Neural cell (in vitro differentiated cells): ENCODE measurements around the gene KLHL35. TPM values are rescaled to one million over a fixed set of nuclear protein-coding genes. Genes with fewer than 3 reads are reported as not detected.

ENCODE experiments used
- H2AFZ ChIP-seq: fragments of 200-600, 300-800 bp; sonication (generic), shearing (Covaris generic); 2 replicates; pipeline ENCODE4 v1.6.0; 2014; ENCODE audit warnings: low read depth, mild to moderate bottlenecking, antibody characterized with exemption, low read length, moderate library complexity
- H3F3A ChIP-seq: fragments of 200-600 bp; shearing (Covaris generic); 2 replicates; pipeline ENCODE4 v1.6.1; 2016; ENCODE audit warnings: mild to moderate bottlenecking, moderate library complexity, mixed read lengths, antibody characterized with exemption, low read length; ENCODE audit not compliant: insufficient read depth, poor library complexity, severe bottlenecking
- H3K27ac ChIP-seq: fragments of 200-600, 300-800 bp; sonication (generic), shearing (Covaris generic); 2 replicates; pipeline ENCODE4 v1.5.1; 2014; ENCODE audit warnings: mild to moderate bottlenecking, low read length, moderate library complexity
- H3K27me3 ChIP-seq: fragments of 300-800, 200-600 bp; sonication (generic), shearing (Covaris generic); 2 replicates; pipeline ENCODE4 v1.6.0; 2014; ENCODE audit warnings: mild to moderate bottlenecking, low read depth, low read length, moderate library complexity; ENCODE audit not compliant: insufficient read depth
- H3K36me3 ChIP-seq: fragments of 300-800, 200-600 bp; sonication (generic), shearing (Covaris generic); 2 replicates; pipeline ENCODE4 v1.5.1; 2014; ENCODE audit warnings: mild to moderate bottlenecking, antibody characterized with exemption, low read length, moderate library complexity; ENCODE audit not compliant: insufficient read depth
- H3K4me2 ChIP-seq: fragments of 300-800, 200-600 bp; sonication (generic), shearing (Covaris generic); 2 replicates; pipeline ENCODE4 v1.6.0; 2014; ENCODE audit warnings: mild to moderate bottlenecking, low read length
- H3K4me3 ChIP-seq: fragments of 300-800, 200-600 bp; sonication (generic), shearing (Covaris generic); 2 replicates; pipeline ENCODE4 v1.5.1; 2014; ENCODE audit warnings: mild to moderate bottlenecking, low read length, moderate library complexity
- H3K79me2 ChIP-seq: fragments of 200-600 bp; shearing (Covaris generic); replicated peaks from 2 replicates; pipeline ENCODE4 v1.6.0; 2014; ENCODE audit warnings: mild to moderate bottlenecking, low read length, moderate library complexity; ENCODE audit not compliant: insufficient read depth
- H3K9ac ChIP-seq: fragments of 300-800, 200-600 bp; sonication (generic), shearing (Covaris generic); 2 replicates; pipeline ENCODE4 v1.6.1; 2016; ENCODE audit warnings: mild to moderate bottlenecking, low read length, mixed read lengths
- H3K9me2 ChIP-seq: fragments of 200-600 bp; shearing (Covaris generic); 2 replicates; pipeline ENCODE4 v1.6.1; 2016; ENCODE audit warnings: mild to moderate bottlenecking, low read length, mixed read lengths; ENCODE audit not compliant: insufficient read depth
- H3K9me3 ChIP-seq: fragments of 200-600, 300-800 bp; sonication (generic), shearing (Covaris generic); 2 replicates; pipeline ENCODE4 v1.6.1; 2016; ENCODE audit warnings: mild to moderate bottlenecking, mixed run types, low read length, moderate library complexity, mixed read lengths
- H4K20me1 ChIP-seq: fragments of 200-600 bp; shearing (Covaris generic); 2 replicates; pipeline ENCODE4 v1.6.1; 2016; ENCODE audit warnings: mild to moderate bottlenecking, mixed run types; ENCODE audit not compliant: insufficient read depth
- CTCF ChIP-seq: fragments of 450-650 bp; IDR thresholded peaks from 2 replicates; pipeline ENCODE4 v1.5.1; 2014; ENCODE audit warnings: antibody characterized with exemption, mild to moderate bottlenecking, moderate library complexity; ENCODE audit not compliant: poor library complexity, severe bottlenecking
- EP300 ChIP-seq: fragments of 450-650 bp; conservative IDR thresholded peaks from 2 replicates; pipeline ENCODE4 v1.6.1; 2014; ENCODE audit warnings: antibody characterized with exemption, mild to moderate bottlenecking, moderate library complexity; ENCODE audit not compliant: poor library complexity, severe bottlenecking
- EZH2 ChIP-seq: fragments of 200-600, 300-800 bp; shearing (Covaris generic), sonication (generic); IDR thresholded peaks from 2 replicates; pipeline ENCODE4 v1.6.1; 2014; ENCODE audit warnings: antibody characterized with exemption, low read length, borderline replicate concordance, mild to moderate bottlenecking; ENCODE audit not compliant: insufficient read depth, poor library complexity, severe bottlenecking
- MXI1 ChIP-seq: fragments of 450-650 bp; conservative IDR thresholded peaks from 2 replicates; pipeline ENCODE4 v1.6.1; 2014; ENCODE audit warnings: antibody characterized with exemption, mild to moderate bottlenecking; ENCODE audit not compliant: poor library complexity, severe bottlenecking
- POLR2AphosphoS5 ChIP-seq: IDR thresholded peaks from 2 replicates; pipeline ENCODE4 v1.6.1; 2012
- RAD21 ChIP-seq: fragments of 450-650 bp; conservative IDR thresholded peaks from 2 replicates; pipeline ENCODE4 v1.6.1; 2014; ENCODE audit warnings: antibody characterized with exemption, mild to moderate bottlenecking, moderate library complexity
- REST ChIP-seq: IDR thresholded peaks from 2 replicates; pipeline ENCODE4 v1.6.1; 2012; ENCODE audit warnings: borderline replicate concordance
- SMC3 ChIP-seq: fragments of 450-650 bp; conservative IDR thresholded peaks from 2 replicates; pipeline ENCODE4 v1.6.1; 2014; ENCODE audit warnings: antibody characterized with exemption, mild to moderate bottlenecking, moderate library complexity; ENCODE audit not compliant: poor library complexity
- TAF1 ChIP-seq: IDR thresholded peaks from 2 replicates; pipeline ENCODE4 v1.6.1; 2012; ENCODE audit warnings: low read depth
- polyA plus RNA-seq: library from polyadenylated mRNA; depleted of rRNA; stranded (reverse); fragments of >200 nt; gene quantifications from 2 replicates; pipeline ENCODE4 v1.2.3, GENCODE V29; 2014

KLHL35 gene
- polyA plus RNA-seq, 1 donor from 2014 or later: 17.0 TPM

GRCh38 chr11:75453916-75454655 is 21.1 kb upstream of the KLHL35 start:
- Histone ChIP-seq H3K9me2 (no peaks in the 10 kb centered on the region), H3K4me2 (no peak overlapping the region), H3F3A (no peaks in the 10 kb centered on the region)

More at GRCh38 chr11:75453916-75454655, 21.1 kb upstream of the KLHL35 start:
- no peak overlapping the region for H3K4me3 ChIP-seq
- H3K36me3 ChIP-seq: no peaks in the 10 kb centered on the region
- no peak overlapping the region for H3K9ac ChIP-seq
- H3K27ac ChIP-seq: no peak overlapping the region
- no peaks in the 10 kb centered on the region for H3K9me3 ChIP-seq
- no peak overlapping the region for H2AFZ ChIP-seq
- H3K79me2 ChIP-seq: no peaks in the 10 kb centered on the region
- TF ChIP-seq RAD21: no peak
- TF ChIP-seq EZH2: no peak
- no peak for TF ChIP-seq MXI1
- TF ChIP-seq CTCF: no peak
- no peak for TF ChIP-seq POLR2AphosphoS5
- TF ChIP-seq SMC3: no peak
- no peak for TF ChIP-seq REST
- TF ChIP-seq TAF1: no peak
- TF ChIP-seq EP300: no peak
- no peaks in the 10 kb centered on the region for H4K20me1 ChIP-seq
- no peaks in the 10 kb centered on the region for H3K27me3 ChIP-seq
